CD4-positive, alpha-beta T cell treated with Interleukin-6 at 100 ng/mL for 8 hours (primary cell): ENCODE results near the gene FCMR.
A peak's percentile ranks its signal among the peaks of the same experiment; 100 is the strongest.
"Not testable (repeated sequence)": the region's sequence is repeated elsewhere in the genome, so short reads cannot be mapped to it uniquely, and the experiment has no call there.

Experiments used
- DNase-seq: peaks from one replicate; pipeline ENCODE4 v3.0.0-alpha.2; 2020; ENCODE audit warnings: mixed read lengths, low spot score

Gene FCMR

GRCh38 chr1:206923961-206924557 is 2.3 kb upstream of the FCMR start:
- not testable (repeated sequence) for DNase-seq

- DNase-seq: peak; percentile 87
These were observed 1.5 kb upstream of the FCMR start for GRCh38 chr1:206923009-206923960.

GRCh38 chr1:206922524-206922923 is 783 bp upstream of the FCMR start:
- no peak for DNase-seq

DNA sequence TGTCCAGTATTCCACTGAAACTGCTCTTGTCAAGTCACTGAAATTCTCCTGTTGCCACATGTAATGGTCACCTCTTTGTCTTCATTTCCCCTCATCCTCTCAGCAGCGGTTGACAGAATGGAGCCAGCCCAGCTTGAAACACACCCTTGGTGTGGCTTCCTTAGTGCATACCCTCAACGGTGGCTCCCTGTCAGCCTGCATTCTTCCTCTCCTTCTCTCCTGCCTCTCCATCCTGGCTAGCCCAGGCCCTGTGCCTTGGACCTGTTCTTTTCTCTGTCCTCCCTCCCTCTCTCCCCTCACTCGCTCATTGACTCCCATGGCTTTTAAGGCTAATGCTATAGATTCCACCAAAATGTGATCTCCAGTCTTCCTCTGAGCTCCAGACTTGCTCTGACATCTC is 3.7 kb downstream of the FCMR start:
- no peak for DNase-seq

- no peak for DNase-seq
These were observed 5.6 kb downstream of the FCMR start for GRCh38 chr1:206916000-206916709.

GRCh38 chr1:206915030-206915735 is 6.6 kb downstream of the FCMR start:
- DNase-seq: no peak

- DNase-seq: no peak
These were observed 7.8 kb downstream of the FCMR start for GRCh38 chr1:206913766-206914537.

GRCh38 chr1:206912445-206913095 is 9.2 kb downstream of the FCMR start:
- peak; percentile 66 for DNase-seq

DNA sequence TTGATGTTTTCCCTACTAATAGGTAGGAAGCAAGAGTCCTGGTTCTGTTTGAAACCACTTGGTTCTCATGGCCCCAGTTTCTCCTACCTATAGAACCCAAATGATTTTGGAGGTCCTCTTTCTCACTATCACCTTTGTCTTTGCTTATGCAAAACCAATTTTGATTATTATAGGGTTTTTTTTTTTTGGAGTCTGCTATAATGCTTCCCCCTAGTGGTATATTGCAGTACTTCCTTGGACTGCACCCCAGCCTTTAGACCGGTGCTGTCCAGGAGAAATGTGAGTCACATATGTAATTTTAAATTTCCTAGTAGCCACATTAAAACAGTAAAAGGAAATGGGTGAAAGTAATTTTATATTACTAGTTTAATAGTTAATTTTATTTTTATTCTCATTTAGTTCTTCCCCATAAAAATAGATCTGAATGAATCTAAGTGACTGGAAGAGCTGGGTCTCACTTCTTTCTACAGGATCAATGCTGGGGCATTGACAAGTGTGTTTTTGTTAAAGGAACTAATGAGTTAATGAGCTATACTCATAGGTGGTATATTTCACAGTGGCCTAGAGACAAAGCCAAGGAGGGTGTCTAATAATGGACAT is 10.6 kb downstream of the FCMR start:
- peak; percentile 51 for DNase-seq

DNA sequence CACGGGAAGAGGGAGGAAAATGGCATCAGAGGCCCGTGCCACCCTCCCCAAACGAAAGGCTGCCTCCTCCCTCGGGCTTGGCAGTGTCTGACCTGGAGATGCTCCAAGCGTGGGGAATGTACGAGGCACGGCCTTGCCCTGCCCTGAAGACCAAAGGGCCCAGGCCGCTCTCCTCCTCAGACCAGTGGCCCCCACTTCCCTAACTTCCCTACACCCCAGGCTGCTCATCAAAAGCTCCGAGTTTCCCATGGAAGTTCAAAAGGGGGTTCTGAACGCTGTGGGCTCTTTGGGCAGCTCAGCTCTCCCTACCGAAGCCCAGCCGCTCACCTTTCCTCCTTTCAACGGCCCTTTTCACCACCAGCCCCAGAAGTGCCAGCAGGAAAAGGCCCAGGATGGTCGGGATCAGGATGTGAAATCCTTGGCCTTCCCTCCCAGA is 11.8 kb downstream of the FCMR start:
- no peak for DNase-seq

- peak; percentile 64 for DNase-seq
These were observed 12.4 kb downstream of the FCMR start for GRCh38 chr1:206909161-206909882.

GRCh38 chr1:206908038-206908437 is 13.7 kb downstream of the FCMR start:
- no peak for DNase-seq

GRCh38 chr1:206907304-206907991 is 14.3 kb downstream of the FCMR start:
- DNase-seq: no peak

DNA sequence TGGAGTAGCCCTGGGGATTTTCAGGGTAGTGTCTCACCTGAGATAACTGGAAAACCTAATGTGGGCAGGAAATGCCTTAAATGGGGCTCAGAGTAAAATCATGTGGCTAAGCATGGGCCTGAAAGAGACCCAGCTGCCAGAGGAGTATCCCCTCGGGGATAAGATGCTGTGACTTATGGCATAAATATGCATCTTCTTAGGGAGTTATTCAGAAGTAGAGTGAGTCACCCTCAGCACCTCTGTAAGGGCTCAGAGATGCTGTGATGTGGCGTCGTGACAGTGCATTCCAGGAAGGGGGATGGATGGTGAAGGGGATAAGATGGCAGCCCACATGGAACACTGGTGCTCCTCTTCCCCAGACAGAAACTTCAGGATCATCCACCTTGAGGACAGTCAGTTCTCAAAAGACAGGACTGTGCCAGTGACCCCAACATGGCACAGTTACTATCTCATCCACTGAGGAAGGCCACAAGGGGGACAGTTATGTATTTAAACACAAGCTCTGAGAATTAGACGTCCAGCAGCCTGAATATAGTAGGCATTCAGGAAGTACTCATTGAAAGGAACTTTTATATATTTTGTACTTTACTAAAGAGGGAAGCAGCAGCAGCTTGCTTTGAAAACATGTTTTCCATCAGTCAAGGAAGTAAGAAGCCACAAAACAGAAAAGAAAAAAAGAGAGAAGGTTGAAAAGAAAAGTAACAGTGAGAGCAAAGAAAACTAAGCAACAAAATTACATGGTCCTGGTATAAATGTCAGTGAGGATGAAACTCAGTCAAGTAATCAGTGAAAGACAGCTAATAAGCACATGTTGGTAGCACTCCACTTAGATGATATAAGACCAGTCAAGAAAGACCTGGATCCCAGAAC is 16.2 kb downstream of the FCMR start:
- no peak for DNase-seq

DNA sequence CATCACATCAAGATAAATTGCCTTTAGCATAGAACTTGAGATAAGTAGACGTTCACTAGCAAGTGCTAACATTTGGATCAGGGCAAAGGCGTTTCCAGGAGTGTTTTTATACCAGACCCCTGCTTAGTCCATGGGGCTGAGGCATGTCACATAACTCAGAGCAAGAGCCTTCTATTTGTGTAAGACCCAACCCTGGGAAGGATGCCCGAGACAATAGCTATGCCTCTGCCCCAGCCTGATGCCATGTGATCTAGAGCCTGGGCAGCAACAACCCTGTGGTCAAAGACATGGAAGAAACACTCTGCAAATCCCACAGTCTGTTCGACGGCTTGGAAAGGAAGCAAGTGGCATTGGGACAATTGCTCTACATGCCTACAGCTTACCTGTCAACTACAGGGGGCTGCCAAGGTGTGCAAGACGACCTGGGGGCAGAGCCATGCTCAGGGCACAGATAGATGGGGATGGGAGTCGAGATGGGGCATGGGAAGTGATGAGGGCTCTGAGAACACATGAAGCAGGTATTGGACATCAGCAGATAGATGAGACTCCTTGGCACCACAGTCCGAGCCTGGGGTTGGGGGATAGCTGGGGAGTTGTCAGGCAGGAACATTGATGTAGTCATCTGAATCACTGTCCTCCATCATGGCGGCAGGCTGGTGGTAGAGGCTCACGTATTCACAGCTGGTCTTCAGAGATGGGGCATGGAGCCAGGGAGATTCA is 17.2 kb downstream of the FCMR start:
- no peak for DNase-seq

DNA sequence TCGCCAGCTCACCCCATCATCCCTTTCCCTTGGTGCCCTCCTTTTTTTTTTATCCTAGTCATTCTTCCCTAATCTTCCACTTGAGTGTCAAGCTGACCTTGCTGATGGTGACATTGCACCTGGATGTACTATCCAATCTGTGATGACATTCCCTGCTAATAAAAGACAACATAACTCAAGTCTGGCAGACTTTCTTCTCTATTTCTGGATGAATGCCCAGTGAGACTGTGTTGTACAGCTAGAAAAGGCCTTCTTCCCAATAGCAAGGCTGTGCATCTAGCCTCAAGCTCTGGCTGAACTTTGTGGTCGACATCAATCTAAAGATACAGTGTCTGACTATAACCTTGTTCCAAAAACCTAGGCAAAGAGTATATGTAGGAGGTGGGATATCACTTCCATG is 18.1 kb downstream of the FCMR start:
- DNase-seq: no peak

DNA sequence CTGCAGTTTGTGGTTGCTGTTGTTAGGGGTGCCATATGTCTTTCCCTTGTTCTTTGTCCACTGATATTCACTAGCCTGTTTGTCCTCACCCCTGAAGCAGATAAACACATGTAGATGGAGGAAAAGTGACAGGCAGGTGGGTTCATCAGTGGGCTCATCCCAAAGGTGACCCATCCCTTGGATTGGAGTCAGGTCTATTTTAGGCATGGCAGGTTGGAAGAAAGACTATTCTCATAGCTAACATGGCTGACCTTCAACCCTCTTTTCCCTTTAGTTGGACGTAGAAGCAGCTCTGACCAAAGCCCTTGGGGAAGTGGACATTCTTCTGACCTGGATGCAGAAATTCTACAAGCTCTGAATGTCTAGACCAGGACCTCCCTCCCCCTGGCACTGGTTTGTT is 19.0 kb downstream of the FCMR start:
- no peak for DNase-seq
